NCI-H446 treated with DMSO at 0.1 percent for 48 hours (cell line): ENCODE results near the gene S1PR3.

Experiments
- DNase-seq: peaks from one replicate; lab custom pipeline; 2025; lab: John Stamatoyannopoulos, UW

S1PR3 gene

GRCh38 chr9:89038382-89039103 lies 47.3 kb downstream of the S1PR3 start:
- DNase-seq = peak; percentile 70

- DNase-seq = no peak
Measured at GRCh38 chr9:89039104-89039465, 47.8 kb downstream of the S1PR3 start.

GRCh38 chr9:89039664-89040063 lies 48.4 kb downstream of the S1PR3 start:
- no peak for DNase-seq

GRCh38 chr9:89042984-89043383 lies 51.7 kb downstream of the S1PR3 start:
- no peak for DNase-seq

GRCh38 chr9:89044104-89044503 lies 52.8 kb downstream of the S1PR3 start:
- no peak for DNase-seq

- DNase-seq = no peak
Measured at GRCh38 chr9:89044881-89045280, 53.6 kb downstream of the S1PR3 start.

- DNase-seq = no peak
Measured at GRCh38 chr9:89046832-89047231, 55.6 kb downstream of the S1PR3 start.

GRCh38 chr9:89047667-89048066 lies 56.4 kb downstream of the S1PR3 start:
- DNase-seq = no peak

- no peak for DNase-seq
Measured at GRCh38 chr9:89048616-89049015, 57.3 kb downstream of the S1PR3 start.

GRCh38 chr9:89049646-89050045 lies 58.4 kb downstream of the S1PR3 start:
- no peak for DNase-seq

- peak; percentile 26 for DNase-seq
Measured at GRCh38 chr9:89051421-89052025, 60.3 kb downstream of the S1PR3 start.

GRCh38 chr9:89052470-89053097 lies 61.3 kb downstream of the S1PR3 start:
- peak; percentile 27 for DNase-seq

- DNase-seq = no peak
Measured at GRCh38 chr9:89053301-89053700, 62.0 kb downstream of the S1PR3 start.
